Measurements from ENCODE around the gene SDK1.

SDK1 gene

DNA sequence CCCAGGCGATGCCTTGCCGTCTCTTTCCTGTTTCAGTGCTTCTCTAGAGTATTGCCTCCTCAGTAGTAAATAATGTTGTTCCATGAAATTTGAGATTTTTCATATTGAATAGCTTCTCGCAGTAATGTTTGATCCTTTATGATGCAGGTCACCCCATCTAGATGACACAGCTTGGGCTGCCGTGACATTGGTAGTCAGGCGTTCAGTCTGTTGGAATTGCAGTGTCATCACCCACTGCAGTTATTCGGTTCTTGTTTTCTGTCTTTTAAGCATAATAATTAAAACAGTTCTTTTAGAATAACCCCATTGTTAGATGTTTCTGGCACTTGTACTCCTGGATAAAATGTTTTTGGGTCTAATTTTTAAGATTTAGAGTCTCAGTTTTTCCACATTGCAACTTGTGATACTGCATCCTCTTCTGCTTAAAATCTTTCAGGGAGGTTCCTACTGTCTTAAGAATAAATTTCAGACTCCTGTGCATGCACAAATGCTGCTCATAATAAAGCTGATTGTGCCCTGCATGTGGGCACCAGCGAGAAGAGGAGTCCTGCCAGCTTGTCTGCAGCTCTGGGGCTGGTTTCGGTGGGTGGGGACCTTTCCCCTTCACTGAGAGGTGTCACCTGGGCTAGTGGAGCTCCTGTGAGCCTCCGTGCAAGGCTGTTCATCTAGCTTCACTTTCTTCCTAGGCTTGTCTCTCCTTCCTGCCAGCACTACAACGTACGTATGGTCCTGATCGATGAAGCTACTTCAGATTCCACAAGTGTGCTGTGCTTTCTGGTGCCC, 44.8 kb downstream of the SDK1 start (continued):
- TF ChIP-seq ZNF621 (tag by site-specific recombination; IDR thresholded peaks at IDR 0.05) (no peak), ZNF513 (tag by site-specific recombination; IDR thresholded peaks at IDR 0.05) (no peak)

DNA sequence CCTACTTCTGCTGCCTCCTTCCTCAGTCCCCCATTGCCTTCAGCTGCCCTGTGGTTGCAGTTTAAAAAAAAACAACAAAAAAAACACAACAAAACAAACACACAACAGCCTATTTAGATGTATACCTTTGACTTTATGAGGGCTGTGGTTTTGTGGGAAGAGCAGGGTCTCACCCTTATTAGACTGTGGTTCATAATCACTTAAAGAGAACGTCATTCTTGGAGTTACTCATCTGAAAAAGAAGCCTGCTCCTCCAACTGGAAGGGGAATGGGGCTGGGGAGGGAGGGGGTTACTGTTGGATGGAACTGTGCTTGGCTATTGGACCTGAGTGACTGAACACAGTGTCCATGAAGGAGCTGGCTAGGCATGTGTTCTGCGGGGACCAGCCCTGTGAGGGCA, 48.1 kb downstream of the SDK1 start:
- H3K9me3 ChIP-seq (ENCODE audit: control insufficient read depth, insufficient read depth, low read depth, low read length): no peaks in the 10 kb centered on the region
- CTCF ChIA-PET: interaction anchor here (0.8 kb wide), 1 partner anchor 94 kb away, joined by 3 read pairs; no protein-coding TSS in a partner anchor
- H3K27ac ChIP-seq (ENCODE audit: extremely low read depth, low read depth, low read length): no peak overlapping the region
- H3K36me3 ChIP-seq (ENCODE audit: control insufficient read depth in 2 of 2, insufficient read depth in 1 of 2, low read length in 2 of 2): no peaks in the 10 kb centered on the region
- peaks cover 2% of the 10 kb centered on the region; the same call in 1 of the 2 replicates for H3K4me1 ChIP-seq (ENCODE audit: control insufficient read depth, insufficient read depth, low read length)
- POLR2A ChIA-PET: no interaction called here
- H3K4me3 ChIP-seq (ENCODE audit: low read depth, low read length): no peak overlapping the region
- no peak for TF ChIP-seq ZFHX2 (tag by site-specific recombination; conservative IDR thresholded peaks at IDR 0.05)
- TF ChIP-seq SP3 (tag by site-specific recombination; IDR thresholded peaks at IDR 0.05): no peak
- no peak for TF ChIP-seq KLF1 (tag by site-specific recombination; IDR thresholded peaks at IDR 0.05)
- TF ChIP-seq ZNF132 (tag by site-specific recombination; IDR thresholded peaks at IDR 0.05; ENCODE audit: borderline replicate concordance): no peak
- TF ChIP-seq ZNF16 (tag by site-specific recombination; IDR thresholded peaks at IDR 0.05; ENCODE audit: low read depth): no peak
- TF ChIP-seq TRIM28 (IDR thresholded peaks at IDR 0.05; ENCODE audit: borderline replicate concordance, low read length): no peak
- no peak for TF ChIP-seq ZNF248 (tag by site-specific recombination; IDR thresholded peaks at IDR 0.05)
- TF ChIP-seq, protein P1, sequence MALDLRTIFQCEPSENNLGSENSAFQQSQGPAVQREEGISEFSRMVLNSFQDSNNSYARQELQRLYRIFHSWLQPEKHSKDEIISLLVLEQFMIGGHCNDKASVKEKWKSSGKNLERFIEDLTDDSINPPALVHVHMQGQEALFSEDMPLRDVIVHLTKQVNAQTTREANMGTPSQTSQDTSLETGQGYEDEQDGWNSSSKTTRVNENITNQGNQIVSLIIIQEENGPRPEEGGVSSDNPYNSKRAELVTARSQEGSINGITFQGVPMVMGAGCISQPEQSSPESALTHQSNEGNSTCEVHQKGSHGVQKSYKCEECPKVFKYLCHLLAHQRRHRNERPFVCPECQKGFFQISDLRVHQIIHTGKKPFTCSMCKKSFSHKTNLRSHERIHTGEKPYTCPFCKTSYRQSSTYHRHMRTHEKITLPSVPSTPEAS (tag by site-specific recombination; IDR thresholded peaks at IDR 0.05): no peak

DNA sequence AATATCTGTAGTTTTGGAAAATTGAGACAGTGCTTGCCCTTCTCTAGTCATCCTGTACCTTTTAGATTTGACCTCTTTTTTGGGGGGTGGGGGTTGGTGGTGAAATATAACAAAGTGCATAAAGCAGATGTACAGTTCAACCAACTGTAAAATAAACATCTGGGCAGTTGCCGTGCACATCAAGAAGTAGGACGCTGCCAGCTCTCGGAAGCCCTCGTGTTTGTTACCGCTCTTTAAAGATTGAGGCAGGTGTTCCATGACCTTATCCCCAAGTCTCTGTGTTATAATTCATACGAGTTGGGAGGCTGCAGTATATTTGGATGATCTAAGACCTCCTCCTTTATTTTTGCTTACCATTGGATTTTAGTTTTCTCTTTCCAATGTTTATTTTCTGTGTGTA, 55.1 kb downstream of the SDK1 start:
- ChIA-PET POLR2A (no interaction called here), CTCF (no interaction called here)
- H3K4me3 ChIP-seq (ENCODE audit: low read depth, low read length): no peak overlapping the region
- no peak for TF ChIP-seq ZNF596 (tag by site-specific recombination; IDR thresholded peaks at IDR 0.05)
- no peak for TF ChIP-seq ZNF777 (tag by site-specific recombination; IDR thresholded peaks at IDR 0.05; ENCODE audit: borderline replicate concordance)
- TF ChIP-seq ZBTB17 (tag by site-specific recombination; IDR thresholded peaks at IDR 0.05): no peak
- TF ChIP-seq ZNF645 (tag by site-specific recombination; IDR thresholded peaks at IDR 0.05): no peak
- TF ChIP-seq ZNF157 (tag by site-specific recombination; IDR thresholded peaks at IDR 0.05): no peak
- TF ChIP-seq ZNF416 (tag by site-specific recombination; IDR thresholded peaks at IDR 0.05): no peak
- TF ChIP-seq ZNF837 (tag by site-specific recombination; IDR thresholded peaks at IDR 0.05): no peak
- TF ChIP-seq KLF7 (tag by site-specific recombination; IDR thresholded peaks at IDR 0.05; ENCODE audit: borderline replicate concordance): no peak
- no peak for TF ChIP-seq ELK4 (IDR thresholded peaks at IDR 0.05; ENCODE audit: borderline replicate concordance, low read depth, low read length)
- TF ChIP-seq HOXD13 (CRISPR knock-in tag; IDR thresholded peaks at IDR 0.05; ENCODE audit: borderline replicate concordance): no peak
- TF ChIP-seq ZNF654 (tag by site-specific recombination; IDR thresholded peaks at IDR 0.05; ENCODE audit: low read depth): no peak
- no peak for TF ChIP-seq ZBTB49 (tag by site-specific recombination; IDR thresholded peaks at IDR 0.05; ENCODE audit: low read depth)
- TF ChIP-seq ZNF830 (tag by site-specific recombination; IDR thresholded peaks at IDR 0.05; ENCODE audit: low read depth): no peak
- TF ChIP-seq, protein P2, sequence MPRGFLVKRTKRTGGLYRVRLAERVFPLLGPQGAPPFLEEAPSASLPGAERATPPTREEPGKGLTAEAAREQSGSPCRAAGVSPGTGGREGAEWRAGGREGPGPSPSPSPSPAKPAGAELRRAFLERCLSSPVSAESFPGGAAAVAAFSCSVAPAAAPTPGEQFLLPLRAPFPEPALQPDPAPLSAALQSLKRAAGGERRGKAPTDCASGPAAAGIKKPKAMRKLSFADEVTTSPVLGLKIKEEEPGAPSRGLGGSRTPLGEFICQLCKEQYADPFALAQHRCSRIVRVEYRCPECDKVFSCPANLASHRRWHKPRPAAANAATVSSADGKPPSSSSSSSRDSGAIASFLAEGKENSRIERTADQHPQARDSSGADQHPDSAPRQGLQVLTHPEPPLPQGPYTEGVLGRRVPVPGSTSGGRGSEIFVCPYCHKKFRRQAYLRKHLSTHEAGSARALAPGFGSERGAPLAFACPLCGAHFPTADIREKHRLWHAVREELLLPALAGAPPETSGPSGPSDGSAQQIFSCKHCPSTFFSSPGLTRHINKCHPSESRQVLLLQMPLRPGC (tag by site-specific recombination; IDR thresholded peaks at IDR 0.05): no peak
- TF ChIP-seq ZNF2 (tag by site-specific recombination; IDR thresholded peaks at IDR 0.05): no peak

More for the DNA sequence above, 55.1 kb downstream of the SDK1 start:
- Histone ChIP-seq H3K9me3 (ENCODE audit: control insufficient read depth, insufficient read depth, low read depth, low read length) (no peaks in the 10 kb centered on the region), H3K36me3 (ENCODE audit: control insufficient read depth in 2 of 2, insufficient read depth in 1 of 2, low read length in 2 of 2) (no peaks in the 10 kb centered on the region), H3K27ac (ENCODE audit: extremely low read depth, low read depth, low read length) (no peak overlapping the region), H3K4me1 (ENCODE audit: control insufficient read depth, insufficient read depth, low read length) (no peaks in the 10 kb centered on the region)

Data from HEK293 (cell line).